GM19239 (cell line): ENCODE results near the gene ARL5C.

Experiments used
- DNase-seq: peaks from one replicate; pipeline ENCODE4 v3.0.0; 2011; ENCODE audit warnings: low spot score; ENCODE audit not compliant: insufficient read length
- FAIRE-seq: peaks from 2 replicates; lab custom pipeline; 2011; peaks lifted over from hg19 to GRCh38; lab: Jason Lieb, UNC

Gene ARL5C

DNA sequence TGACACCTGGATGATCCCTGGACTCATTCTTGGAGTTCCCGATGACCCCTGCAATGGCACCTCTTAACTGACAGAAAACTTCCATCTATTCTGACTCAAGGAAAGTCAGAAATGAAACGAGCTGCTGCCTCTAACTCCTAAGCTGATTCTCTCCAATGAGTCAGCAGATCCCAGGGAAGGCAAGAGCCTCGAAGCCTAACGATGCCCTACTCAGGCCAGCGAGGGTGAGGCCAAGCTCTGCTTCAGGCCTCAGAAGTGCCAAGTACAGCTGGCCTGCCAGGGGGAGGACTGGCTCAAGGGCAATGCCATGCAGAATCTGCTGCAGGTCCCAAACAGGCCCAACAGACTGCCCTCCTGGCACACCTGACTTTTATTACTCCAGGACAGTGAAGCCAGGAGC is 50.8 kb downstream of the ARL5C start:
- DNase-seq = no peak
- FAIRE-seq = no peak

DNA sequence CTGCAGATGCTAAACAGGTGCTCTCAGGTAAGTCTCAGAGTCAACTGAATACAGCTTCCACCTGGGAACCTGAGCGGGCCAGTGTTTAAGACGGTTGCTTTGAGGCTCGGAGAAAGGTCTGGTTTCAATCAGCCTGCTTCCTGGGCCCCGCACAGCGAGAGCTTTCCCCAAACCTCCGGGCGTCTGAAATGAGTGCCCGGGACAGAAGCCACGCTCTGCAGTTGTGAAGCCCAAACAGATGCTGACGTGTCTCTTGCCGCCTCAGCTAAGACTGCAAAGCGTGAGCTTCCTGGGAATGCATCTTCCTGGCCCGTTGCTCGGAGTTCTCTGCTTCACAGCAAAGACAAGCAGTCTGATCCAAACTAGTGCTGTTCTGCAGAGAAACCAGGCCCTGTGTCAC is 51.2 kb downstream of the ARL5C start:
- no peak for DNase-seq
- no peak for FAIRE-seq

DNA sequence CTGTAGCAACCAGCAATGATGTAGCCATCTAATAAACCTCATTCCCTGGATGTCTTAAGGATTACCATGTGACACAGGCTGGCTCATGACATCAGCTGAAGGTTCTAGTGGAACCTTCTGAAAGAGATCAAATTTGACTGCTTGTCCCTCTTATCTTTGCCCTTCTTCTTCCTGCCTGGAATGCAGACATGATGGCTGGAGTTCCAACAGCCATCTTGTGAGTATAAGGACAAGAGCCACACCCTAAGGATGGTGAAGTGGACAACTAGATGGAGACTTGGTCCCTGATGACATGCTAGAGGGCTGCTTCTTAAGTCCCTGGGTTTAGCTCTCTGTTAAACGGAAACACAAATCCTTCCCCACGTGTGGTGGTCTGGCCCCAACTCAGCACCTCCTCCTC is 52.1 kb downstream of the ARL5C start:
- DNase-seq = no peak
- no peak for FAIRE-seq

DNA sequence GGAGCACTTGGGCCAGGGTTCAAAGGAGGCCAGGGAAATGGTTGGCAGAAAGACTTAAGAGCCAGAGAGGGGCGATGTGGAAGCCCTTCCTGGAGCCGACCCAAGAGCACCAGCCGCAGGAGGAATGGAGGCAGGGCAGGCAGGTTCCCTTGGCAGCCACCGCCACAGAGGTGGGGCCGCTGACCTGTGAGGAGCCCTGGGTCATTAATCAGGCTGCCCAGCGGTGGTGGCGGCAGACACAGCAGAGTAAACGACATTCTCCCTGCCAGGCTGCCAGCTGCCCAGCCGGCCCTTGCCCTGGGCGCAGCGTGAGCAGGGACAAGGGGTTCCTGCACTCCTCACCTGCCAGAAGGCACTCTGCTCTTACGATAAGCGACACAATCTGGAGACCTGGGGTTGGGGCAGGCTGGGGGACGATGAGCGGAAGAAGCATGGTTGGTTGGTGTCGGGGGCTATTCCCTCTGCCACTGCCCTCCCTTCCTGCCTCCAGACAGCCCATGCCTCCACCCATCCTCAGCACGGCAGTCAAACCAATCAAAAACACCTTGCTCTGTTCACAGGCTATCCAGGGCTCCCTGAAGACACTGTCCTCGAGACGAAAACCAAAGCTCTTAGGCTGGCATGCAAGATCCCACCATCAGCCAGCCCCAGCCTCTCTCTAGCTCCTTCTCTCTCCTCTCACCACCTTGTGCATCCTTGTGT is 55.4 kb downstream of the ARL5C start:
- FAIRE-seq = no peak
- no peak for DNase-seq

DNA sequence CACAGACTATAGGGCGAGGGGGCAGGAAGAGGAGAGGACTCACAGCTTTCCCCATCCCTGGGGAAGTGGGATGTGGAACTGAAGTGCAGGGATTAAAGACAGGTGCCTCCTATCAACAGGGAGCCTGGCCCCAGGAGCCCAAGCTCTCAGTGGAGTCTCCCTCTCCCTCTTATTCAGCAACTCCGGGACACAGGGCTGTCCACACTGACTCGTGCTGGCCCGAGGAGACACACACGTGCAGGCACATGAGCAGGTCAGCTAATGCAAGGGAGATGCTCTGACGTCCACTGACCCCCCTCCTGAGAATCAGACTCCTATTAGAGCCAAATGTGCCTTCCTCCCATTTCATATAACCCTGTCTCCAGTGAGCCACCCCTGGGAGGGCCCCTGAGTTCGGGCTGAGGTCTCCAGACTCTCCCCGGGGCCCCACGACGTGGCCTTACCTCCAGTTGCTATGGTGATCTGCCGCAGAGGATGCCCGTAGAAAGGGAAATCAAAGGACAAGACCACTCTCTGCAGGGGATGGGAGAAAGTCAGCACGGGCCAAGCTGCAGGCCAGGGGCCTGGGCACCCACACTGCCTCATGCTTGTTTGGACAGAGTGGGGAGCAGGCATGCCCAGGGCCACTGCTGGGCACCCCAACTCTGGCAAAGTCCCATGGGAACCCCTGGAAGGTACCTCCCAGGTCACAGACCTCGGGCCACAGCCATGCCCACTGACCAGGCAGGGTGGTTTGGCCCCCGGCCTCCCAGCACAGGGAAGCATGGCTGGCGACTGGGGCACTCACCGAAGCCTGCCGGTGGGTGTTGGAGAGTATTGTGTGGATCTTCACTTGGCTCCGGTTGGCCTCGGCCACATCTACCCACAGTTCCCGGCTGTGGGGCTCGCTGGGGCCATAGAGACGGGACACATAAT is 57.2 kb downstream of the ARL5C start:
- no peak for DNase-seq
- no peak for FAIRE-seq

DNA sequence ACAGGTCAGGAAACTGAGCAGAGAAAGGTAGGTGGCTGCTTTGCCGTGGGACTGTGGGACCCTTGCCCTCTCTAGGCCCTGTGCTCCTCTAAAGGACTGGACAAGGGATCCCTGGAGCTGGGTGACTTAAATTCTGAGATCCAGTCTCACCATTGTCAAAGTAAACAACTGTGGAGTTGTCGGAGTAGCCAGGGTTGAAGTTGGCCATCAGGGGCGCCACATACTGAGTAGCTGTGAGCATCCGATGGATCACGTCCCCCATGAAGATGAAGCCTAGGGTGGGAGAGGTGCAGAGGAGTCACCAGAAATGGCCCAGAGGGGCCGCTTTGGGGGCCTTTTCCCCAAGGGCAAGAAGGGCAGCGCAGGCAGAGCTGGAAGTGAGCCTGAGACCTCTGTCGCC is 58.0 kb downstream of the ARL5C start:
- FAIRE-seq = no peak

DNA sequence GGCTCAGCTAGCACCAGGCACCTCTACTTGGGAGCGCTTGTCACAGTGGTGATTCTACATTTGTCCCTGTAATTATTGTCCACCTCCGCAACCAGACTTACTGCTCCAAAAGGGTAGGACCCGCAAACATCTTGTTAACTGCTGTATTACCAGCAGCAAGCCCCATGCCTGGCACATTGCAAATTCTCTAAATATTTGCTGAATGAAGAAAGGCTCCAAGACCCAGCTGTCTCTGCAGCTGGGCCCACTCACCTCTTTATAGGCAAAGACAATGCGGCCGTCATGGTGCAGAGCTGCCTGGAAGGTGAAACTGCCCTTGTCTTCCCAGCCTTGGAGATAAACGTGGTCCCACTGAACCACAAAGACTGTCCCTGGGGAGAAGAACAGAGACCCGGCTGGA is 58.8 kb downstream of the ARL5C start:
- FAIRE-seq (no peak), DNase-seq (no peak)

More for the DNA sequence above, 58.0 kb downstream of the ARL5C start:
- no peak for DNase-seq
